Frontal cortex (tissue), 4 donors: ENCODE results near the gene SOX9. TPM values are rescaled to one million over a fixed set of nuclear protein-coding genes. Genes with fewer than 3 reads are reported as not detected.

Experiments used
- DNase-seq, 2 donors: peaks; one replicate each; pipeline ENCODE4 v3.0.0; 2012; ENCODE audit warnings: low spot score in 2 of 2
- FAIRE-seq: peaks from 2 replicates; lab custom pipeline; 2012; peaks lifted over from hg19 to GRCh38; lab: Jason Lieb, UNC
- total RNA-seq: library from RNA; depleted of rRNA; stranded (reverse); fragments of >200 nt; gene quantifications from one replicate; pipeline ENCODE4 v1.2.3, GENCODE V29; 2014
- donor health status: control.
- donor health status: control.
- donor health status: control.

SOX9 gene
- total RNA-seq, 1 donor from 2014 or later = 7.7 TPM

GRCh38 chr17:72150632-72151460 is 30.0 kb downstream of the SOX9 start:
- DNase-seq (peak; percentile 41 to 48), FAIRE-seq (no peak)

DNA sequence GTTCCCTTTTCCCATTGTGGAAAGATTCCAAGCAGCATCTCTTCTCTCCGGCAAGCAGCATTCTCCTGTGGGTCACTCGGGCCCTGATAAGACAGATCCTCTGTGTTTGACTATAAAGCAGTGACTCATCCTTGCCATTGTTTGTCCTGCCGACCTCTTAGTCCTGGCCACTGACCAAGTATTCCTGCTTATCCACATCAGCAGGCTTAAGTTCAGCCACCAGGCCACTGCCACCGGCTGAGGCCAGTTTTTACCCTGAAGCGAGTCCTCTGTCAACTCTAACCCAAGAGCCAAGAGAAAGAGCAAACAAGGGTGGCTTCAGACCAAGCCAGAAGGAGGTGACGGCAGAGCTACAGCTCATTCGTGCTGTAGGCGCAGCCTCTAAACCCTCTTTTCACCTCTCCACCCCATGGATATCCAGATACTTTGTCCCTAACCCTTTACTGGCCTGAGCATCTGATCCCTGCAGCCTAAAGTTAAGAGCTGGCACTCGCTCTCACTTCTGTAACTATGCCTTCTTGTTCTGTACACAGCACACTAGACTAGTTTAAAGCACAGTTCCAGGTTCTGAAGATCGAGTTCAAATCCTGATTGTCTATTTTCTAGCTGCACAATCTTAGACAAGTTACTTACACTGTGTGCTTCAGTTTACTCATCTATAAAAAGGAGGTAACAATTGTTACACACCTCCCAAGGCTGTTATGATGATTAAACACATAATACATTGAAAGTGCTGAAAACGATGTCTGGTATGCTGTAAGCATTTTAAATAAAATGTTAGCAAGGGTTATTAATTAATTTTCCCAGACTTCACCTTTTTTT is 31.0 kb downstream of the SOX9 start:
- peak; percentile 30 to 56 for DNase-seq
- no peak for FAIRE-seq

DNA sequence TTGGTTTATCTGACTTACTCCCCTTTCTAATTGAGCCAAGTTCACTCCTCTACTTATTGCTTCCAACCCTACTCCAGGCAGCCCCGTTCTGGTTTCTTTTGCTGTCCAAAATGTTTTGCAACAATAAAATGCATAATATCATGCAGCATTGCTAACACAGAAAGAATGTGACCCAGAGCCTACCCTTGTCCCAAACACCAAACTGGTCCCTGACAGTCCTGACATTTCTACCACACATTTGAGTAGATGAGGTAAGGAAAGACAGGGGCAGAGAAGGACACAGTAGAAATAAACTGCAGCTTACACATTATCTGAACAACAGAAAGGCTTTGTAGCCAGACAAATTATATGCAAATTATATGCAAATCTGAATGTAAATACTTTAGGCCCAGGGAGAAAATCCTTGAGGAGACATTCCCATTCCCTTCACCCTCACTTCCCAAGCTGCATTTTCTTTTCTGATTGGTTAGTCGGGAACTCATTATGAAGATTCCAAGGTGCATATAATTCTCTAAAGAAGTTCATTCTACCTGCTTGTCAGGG is 31.6 kb downstream of the SOX9 start:
- FAIRE-seq (no peak), DNase-seq (no peak)

DNA sequence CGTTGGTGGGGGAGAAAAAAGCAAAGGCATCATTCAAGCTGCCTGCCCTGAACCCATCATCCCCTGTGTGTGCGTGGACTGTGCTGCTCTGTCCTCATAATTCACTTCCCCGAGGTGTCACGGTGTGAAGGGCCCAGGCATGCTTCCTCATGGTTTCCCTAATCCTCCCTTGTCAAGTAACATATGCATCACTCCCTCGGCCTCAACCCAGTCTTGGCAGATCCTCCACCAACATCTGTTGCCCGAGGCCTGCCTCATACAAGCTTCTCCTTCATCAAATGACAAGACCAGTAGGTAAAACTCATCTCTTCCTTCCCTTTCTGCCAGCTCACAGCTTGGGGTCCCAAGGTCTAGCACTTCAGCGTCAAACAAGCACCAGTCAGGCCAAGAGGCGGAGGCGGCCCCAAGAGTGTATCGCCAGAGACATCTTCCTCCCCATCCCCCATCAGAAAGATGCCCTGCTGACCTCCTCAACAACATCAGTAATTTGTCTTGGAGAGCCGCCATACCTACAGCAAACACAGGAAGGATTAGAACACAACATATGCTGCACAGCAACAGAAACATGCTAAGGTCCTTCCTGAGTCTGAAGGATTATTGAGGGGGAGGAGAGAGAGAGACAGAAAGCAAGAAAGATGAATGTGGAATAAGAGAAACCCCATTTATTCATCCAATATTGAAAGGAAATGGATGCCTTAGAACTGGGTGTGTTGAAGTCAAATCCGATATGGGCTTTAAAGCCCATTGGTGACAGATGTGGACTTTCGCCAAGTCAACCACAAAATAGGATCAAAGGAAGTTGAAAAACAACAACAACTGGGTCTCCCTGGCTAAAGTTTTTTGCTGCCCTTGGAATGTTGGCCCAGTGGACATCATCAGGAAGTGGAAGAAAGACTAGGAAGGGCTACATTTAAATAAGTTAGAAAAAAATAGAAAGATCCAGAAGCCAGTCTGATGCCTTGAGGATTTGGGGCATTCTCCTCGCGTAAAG is 38.4 kb downstream of the SOX9 start:
- FAIRE-seq (no peak), DNase-seq (no peak)

DNA sequence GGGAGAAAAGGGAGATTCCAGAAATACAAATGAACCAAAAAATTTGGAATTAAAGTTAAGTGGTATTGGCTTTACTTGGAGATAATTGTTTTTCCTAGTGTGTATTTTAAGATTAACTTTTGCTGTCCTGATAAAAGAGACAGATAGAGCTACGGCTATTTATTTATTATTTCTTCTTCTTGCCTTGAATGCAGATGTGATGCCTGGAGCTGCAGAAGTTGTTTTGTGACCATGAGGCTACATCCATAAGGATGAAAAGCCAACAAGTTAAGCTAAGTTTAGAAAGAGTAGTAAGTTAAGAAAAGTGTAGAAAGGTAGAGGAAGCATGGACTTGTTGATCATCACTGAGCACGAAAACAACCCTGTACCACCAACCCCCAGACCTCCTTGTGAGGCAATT is 41.7 kb downstream of the SOX9 start:
- no peak for FAIRE-seq
- no peak for DNase-seq

GRCh38 chr17:72163474-72163873 is 42.7 kb downstream of the SOX9 start:
- FAIRE-seq = no peak

DNA sequence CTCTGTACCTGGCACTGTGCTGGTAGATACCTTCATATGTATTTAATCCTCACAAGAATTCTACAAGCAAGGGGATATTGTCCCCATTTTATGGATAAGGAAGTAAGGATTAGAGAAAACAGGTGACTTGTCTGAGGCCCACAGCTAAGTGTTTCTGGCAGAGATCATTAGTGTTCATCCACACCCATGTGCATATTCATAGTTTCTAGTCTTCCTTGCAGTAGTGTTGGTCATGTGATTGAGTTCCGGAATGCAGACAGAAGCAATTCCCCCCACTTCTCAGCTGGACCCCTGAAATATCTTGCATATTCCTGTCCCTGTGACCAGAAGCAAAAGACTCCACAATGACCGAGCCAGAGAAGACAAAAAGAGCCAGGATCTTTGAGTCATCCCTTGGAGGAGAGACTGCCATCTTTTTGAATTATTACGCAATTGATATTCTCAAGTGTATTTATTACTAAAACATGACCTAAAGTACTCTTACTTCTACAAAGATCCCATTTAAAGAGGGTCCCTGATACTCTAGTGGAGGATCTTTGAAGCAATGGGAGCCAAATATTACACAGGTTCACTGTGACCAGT is 43.4 kb downstream of the SOX9 start:
- FAIRE-seq = no peak
- DNase-seq = no peak

More at GRCh38 chr17:72163474-72163873, 42.7 kb downstream of the SOX9 start:
- no peak for DNase-seq

DNA sequence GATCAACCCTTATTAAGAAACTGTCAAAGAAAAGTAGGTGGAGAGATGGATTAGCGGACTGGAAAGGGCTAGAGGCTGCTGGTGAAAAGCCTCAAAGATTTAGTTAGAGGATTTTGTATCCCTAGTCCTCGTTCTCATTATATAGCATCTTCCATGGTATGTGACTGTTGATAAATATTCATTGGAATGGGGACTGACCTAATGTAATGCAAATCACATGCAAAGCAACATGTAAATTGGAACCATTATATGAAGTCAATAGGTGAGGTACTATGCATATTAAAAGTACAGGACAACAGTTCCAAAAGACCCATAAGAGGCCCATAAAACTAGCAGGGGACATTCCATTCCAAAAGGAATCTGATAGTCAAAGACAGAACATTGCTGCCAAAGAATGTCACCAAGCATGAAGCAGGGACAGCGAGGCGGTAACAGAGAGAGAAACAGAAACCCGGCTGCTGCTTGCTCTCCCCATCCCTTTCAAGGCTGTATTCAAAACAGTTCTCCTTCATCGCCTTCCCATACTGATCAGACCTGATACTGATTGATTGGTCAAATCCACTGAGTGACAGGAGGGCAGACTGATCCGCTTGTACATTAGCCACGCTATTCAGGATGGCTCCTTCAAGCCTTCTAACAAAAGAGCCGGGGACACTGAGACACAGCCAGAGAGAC is 44.5 kb downstream of the SOX9 start:
- DNase-seq = no peak
- no peak for FAIRE-seq

DNA sequence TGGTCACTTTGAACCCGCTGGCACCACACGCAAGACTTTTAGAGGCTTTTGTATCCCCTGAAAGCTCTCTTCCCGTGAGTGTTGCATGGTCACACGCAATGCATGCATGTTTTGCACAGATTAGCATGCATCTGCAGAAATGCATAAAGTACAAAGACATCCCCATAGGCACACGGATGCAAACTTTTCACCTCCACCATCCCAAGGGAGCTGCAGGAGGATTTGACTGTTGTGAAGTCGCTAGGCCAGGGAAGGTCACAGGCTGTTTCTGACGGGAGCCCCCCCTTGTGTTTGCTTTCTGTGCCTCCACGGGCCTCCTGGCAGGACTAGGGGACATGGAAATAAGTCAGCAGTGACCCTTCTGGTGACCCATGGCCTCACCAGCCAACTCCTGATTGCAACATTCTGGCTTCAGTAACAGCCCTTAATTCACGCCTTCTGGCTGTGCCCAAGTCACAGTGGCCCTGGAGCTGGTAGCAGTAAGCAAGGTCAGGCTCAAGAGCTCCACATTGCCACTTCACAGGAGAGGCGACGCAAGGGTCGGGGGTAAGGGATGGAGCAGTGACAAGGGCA is 45.1 kb downstream of the SOX9 start:
- FAIRE-seq = no peak
- no peak for DNase-seq

GRCh38 chr17:72167593-72167992 is 46.8 kb downstream of the SOX9 start:
- no peak for DNase-seq
- no peak for FAIRE-seq

DNA sequence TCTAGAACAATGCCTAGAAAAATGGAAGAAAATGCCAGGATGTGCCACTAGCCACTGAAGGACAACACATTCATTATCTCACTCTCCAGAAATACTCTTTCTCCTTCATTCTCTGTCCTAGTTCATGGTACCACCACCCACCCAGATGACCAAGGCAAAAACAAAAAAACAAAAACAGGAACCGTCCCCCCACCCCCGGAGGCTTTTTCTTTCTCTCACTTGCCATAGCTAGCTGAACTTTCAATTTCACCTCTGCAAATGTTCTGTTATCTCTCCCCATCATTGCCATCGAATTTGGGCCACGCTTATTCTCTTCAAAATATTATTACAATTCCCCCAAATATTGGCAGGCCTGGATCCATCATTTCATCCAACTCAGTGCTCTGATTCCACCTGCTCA is 49.0 kb downstream of the SOX9 start:
- FAIRE-seq (no peak), DNase-seq (no peak)

DNA sequence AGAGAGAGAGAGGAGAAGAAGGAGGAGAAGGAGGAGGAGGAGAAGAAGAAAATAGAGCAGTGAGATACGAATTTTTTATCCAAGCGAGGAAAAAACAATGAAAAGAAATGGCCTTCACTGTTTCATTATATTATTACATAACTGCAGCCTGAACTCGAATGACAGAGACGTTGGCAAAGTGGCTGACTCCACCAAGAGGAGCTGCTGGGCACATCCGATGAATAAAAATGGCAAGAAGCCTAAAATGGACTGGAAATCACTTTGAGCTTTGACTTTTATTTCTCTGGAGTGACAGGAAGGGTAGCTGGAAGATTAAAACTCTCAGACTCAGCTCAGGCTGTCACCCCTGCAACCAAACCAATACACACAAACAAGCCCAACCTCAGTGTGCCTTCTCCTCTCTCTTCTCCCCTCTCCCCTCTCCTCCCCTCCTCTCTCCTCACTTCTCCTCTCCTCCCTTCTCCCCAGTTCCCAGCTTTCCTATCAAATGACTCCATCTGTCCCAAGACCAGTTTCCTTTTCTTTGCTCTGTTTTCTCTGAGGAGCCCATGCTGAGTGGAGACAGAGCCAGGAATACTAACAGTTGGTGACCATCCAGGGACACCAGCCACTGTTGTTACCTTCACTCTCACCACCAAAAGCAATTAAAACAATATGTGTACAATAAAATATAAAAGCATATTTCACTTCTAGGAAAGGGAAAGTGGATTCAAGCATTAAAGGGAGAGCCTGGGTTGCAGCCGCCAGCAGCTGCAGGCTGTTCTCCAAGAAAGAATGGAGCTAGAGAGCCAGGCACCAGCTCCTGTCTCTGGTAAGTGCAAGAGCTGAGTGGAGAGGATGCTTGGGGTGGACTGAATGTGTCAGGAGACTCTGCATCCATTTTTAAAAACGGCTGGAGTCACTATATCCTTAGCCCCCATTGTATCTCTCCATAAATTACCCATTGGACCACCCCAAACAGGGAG is 51.2 kb downstream of the SOX9 start:
- DNase-seq = peak; percentile 22 to 35
- no peak for FAIRE-seq

DNA sequence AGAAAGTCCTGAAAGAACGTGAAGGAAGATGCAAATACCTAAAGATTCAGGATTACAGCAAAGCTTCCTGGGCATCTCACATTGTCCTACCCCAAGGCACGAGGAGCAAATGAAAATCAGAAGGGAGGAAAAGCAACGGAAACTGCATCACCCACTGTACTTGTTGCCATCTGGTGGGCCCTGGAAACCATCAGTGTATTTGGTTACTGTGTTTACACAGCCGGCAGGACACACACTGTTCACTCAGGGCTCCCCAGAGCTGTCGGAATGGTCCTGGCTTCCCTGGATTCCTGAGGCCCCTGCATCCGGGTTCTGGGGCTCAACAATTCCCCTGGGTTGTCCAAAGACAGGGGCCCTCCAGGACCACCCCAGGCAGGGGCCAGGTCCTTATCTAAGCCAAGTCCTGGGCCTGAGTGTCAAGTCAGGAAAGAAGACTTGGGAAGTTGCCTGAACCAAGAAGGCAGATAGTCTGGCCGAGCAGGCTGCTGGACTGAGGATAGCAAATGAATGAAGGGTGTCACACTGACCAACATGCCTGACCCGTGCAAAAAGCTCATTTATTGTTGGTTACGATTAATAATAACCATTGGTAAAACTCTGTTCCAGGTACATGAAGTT is 52.8 kb downstream of the SOX9 start:
- DNase-seq = no peak
- no peak for FAIRE-seq

DNA sequence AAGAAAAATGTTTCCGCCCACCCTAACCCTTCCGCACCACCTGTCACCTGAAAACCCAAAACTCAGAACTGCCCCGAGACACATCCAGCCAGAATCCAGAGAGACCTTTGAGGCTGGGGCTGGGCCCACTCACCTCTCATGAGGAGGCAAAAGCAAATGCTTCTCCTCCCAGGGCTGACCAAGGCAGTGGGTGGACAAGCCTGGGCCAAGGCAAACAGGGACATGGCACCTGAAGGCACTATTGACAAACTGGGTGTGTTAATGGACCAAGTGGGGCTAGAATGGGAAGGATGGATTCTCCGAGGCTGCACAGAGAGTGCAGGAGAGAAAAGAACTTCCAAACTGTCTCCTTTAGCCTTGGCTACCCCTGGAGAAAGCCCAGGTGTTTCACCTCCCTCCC is 54.4 kb downstream of the SOX9 start:
- DNase-seq = no peak
- FAIRE-seq = no peak
